Parathyroid adenoma (tissue), 2 donors: ENCODE measurements around the gene ATP6V0A1.
"Not testable (repeated sequence)": the region's sequence is repeated elsewhere in the genome, so short reads cannot be mapped to it uniquely, and the experiment has no call there.

Source experiments
- H2AFZ ChIP-seq: fragments of 300-600 bp; sonication (generic); one replicate; pipeline ENCODE4 v1.7.0; 2017; ENCODE audit warnings: antibody characterized with exemption, mild to moderate bottlenecking
- H3K27ac ChIP-seq: fragments of 300-600 bp; sonication (generic); one replicate; pipeline ENCODE4 v1.7.0; 2017
- H3K27me3 ChIP-seq: fragments of 300-600 bp; sonication (generic); one replicate; pipeline ENCODE4 v1.7.0; 2017; ENCODE audit warnings: low read length; ENCODE audit not compliant: control insufficient read depth, insufficient read depth
- H3K36me3 ChIP-seq: fragments of 300-600 bp; sonication (generic); one replicate; pipeline ENCODE4 v1.7.0; 2017; ENCODE audit warnings: low read length; ENCODE audit not compliant: control insufficient read depth, insufficient read depth
- H3K4me1 ChIP-seq: fragments of 300-600 bp; sonication (generic); one replicate; pipeline ENCODE4 v1.7.0; 2017; ENCODE audit warnings: control low read depth
- H3K4me2 ChIP-seq: fragments of 300-600 bp; sonication (generic); one replicate; pipeline ENCODE4 v1.7.0; 2017; ENCODE audit warnings: low read length
- H3K4me3 ChIP-seq: fragments of 300-600 bp; sonication (generic); one replicate; pipeline ENCODE4 v1.7.0; 2017; ENCODE audit warnings: low read depth, low read length
- H3K79me2 ChIP-seq: fragments of 300-600 bp; sonication (generic); one replicate; pipeline ENCODE4 v1.7.0; 2017; ENCODE audit warnings: control low read depth
- H3K9ac ChIP-seq: fragments of 300-600 bp; sonication (generic); one replicate; pipeline ENCODE4 v1.7.0; 2017; ENCODE audit warnings: mild to moderate bottlenecking
- H3K9me3 ChIP-seq: fragments of 300-600 bp; sonication (generic); one replicate; pipeline ENCODE4 v1.7.0; 2017; ENCODE audit warnings: low read length; ENCODE audit not compliant: control insufficient read depth
- CTCF ChIP-seq: fragments of 300-600 bp; sonication (generic); IDR thresholded peaks from one replicate; pipeline ENCODE4 v1.7.0; 2017; ENCODE audit warnings: antibody characterized with exemption, mild to moderate bottlenecking
- donor health status: primary hyperparathyroidism.

ATP6V0A1 gene

GRCh38 chr17:42411905-42412679 is 46.6 kb upstream of the ATP6V0A1 start:
- H3K27ac ChIP-seq, result no peak overlapping the region
- no peak for TF ChIP-seq CTCF
- no peaks in the 10 kb centered on the region for H3K79me2 ChIP-seq
- no peak overlapping the region for H2AFZ ChIP-seq
- no peaks in the 10 kb centered on the region for H3K27me3 ChIP-seq
- peaks cover 3% of the 10 kb centered on the region for H3K4me1 ChIP-seq
- H3K9me3 ChIP-seq, result no peaks in the 10 kb centered on the region
- H3K36me3 ChIP-seq, result no peaks in the 10 kb centered on the region
- H3K4me3 ChIP-seq, result no peak overlapping the region
- no peak overlapping the region for H3K4me2 ChIP-seq
- no peak overlapping the region for H3K9ac ChIP-seq

GRCh38 chr17:42413464-42414040 is 45.1 kb upstream of the ATP6V0A1 start:
- H3K4me3 ChIP-seq, result no peak overlapping the region

GRCh38 chr17:42414704-42415409 is 43.8 kb upstream of the ATP6V0A1 start:
- Histone ChIP-seq H3K4me1 (peaks cover 3% of the 10 kb centered on the region), H3K9me3 (no peaks in the 10 kb centered on the region), H3K36me3 (no peaks in the 10 kb centered on the region), H3K4me3 (no peak overlapping the region), H3K9ac (no peak overlapping the region), H2AFZ (no peak overlapping the region), H3K27me3 (no peaks in the 10 kb centered on the region), H3K4me2 (peak overlapping the region; percentile 35), H3K27ac (no peak overlapping the region), H3K79me2 (no peaks in the 10 kb centered on the region)
- no peak for TF ChIP-seq CTCF

More at GRCh38 chr17:42413464-42414040, 45.1 kb upstream of the ATP6V0A1 start:
- H3K27me3 ChIP-seq, result no peaks in the 10 kb centered on the region
- H3K36me3 ChIP-seq, result no peaks in the 10 kb centered on the region
- no peak overlapping the region for H3K4me2 ChIP-seq
- peaks cover 5% of the 10 kb centered on the region for H3K4me1 ChIP-seq
- no peaks in the 10 kb centered on the region for H3K9me3 ChIP-seq
- no peaks in the 10 kb centered on the region for H3K79me2 ChIP-seq
- TF ChIP-seq CTCF, result no peak
- H3K9ac ChIP-seq, result no peak overlapping the region
- no peak overlapping the region for H2AFZ ChIP-seq
- no peak overlapping the region for H3K27ac ChIP-seq

- H3K4me3 ChIP-seq, H3K4me1 ChIP-seq, H3K27me3 ChIP-seq: not testable (repeated sequence)
Measured at GRCh38 chr17:42417981-42418380, 40.7 kb upstream of the ATP6V0A1 start.

GRCh38 chr17:42421136-42421506 is 37.6 kb upstream of the ATP6V0A1 start:
- Histone ChIP-seq H3K36me3 (no peaks in the 10 kb centered on the region), H3K4me3 (peak overlapping the region; percentile 25), H3K79me2 (no peaks in the 10 kb centered on the region), H3K9ac (no peak overlapping the region), H2AFZ (no peak overlapping the region), H3K9me3 (no peaks in the 10 kb centered on the region), H3K27me3 (no peaks in the 10 kb centered on the region), H3K4me1 (peaks cover 2% of the 10 kb centered on the region), H3K4me2 (peak overlapping the region; percentile 42), H3K27ac (peak overlapping the region; percentile 29)
- TF ChIP-seq CTCF, result no peak

More at GRCh38 chr17:42417981-42418380, 40.7 kb upstream of the ATP6V0A1 start:
- not testable (repeated sequence) for H3K4me2 ChIP-seq, H2AFZ ChIP-seq, H3K9me3 ChIP-seq, H3K79me2 ChIP-seq, H3K36me3 ChIP-seq, H3K27ac ChIP-seq, H3K9ac ChIP-seq
